WERI-Rb-1 (cell line): ENCODE data around the gene NDRG3.
A peak's percentile ranks its signal among the peaks of the same experiment; 100 is the strongest.
"Not testable (repeated sequence)": the region's sequence is repeated elsewhere in the genome, so short reads cannot be mapped to it uniquely, and the experiment has no call there.

Experiments used
- DNase-seq: peaks from one replicate; pipeline ENCODE4 v3.0.0-alpha.2; 2020
- H3K27ac ChIP-seq: fragments of 250-450 bp; sonication (Bioruptor Pico); 2 replicates; pipeline ENCODE4 v1.5.1; 2020; ENCODE audit warnings: mild to moderate bottlenecking, moderate library complexity
- H3K27me3 ChIP-seq: fragments of 250-450 bp; sonication (Bioruptor Pico); 2 replicates; pipeline ENCODE4 v1.5.1; 2021; ENCODE audit warnings: mild to moderate bottlenecking, low read depth, moderate library complexity; ENCODE audit not compliant: insufficient read depth, severe bottlenecking
- H3K36me3 ChIP-seq: fragments of 250-450 bp; sonication (Bioruptor Pico); 2 replicates; pipeline ENCODE4 v1.5.1; 2020; ENCODE audit warnings: mild to moderate bottlenecking, moderate library complexity
- H3K4me3 ChIP-seq: 2 replicates; pipeline ENCODE4 v1.5.1; 2011; ENCODE audit warnings: low read depth, mild to moderate bottlenecking, control low read depth, low read length
- H3K9me3 ChIP-seq: fragments of 250-450 bp; sonication (Bioruptor Pico); 2 replicates; pipeline ENCODE4 v1.5.1; 2021; ENCODE audit warnings: mild to moderate bottlenecking, moderate library complexity; ENCODE audit not compliant: severe bottlenecking
- TF ChIP-seq, protein P1 (sequence below): IDR thresholded peaks from 2 replicates; pipeline ENCODE4 v1.5.1; 2011; ENCODE audit warnings: low read depth, mild to moderate bottlenecking, control low read depth, inconsistent platforms, low read length

The NDRG3 gene

DNA sequence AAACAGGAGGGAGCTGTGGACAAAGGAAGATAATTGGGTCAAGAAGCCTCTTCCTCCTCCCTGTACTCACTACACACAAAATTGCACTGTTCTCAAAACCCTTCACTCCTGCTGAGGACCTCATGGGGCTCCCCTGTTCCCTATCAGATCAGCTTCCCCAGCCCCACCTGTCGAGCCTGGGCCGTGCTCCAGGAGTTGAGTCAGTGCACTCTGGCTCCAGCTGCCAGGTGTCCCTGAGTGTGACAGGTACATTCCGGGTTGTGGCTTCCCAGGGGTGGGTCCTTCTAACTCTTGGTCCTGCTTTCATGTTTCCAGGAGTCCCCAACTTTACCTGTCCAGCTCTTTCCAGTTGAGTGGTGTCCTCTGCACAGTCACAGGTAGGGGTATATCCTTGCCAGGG, 131.9 kb downstream of the NDRG3 start:
- H3K4me3 ChIP-seq: no peak overlapping the region
- TF ChIP-seq, protein P1, sequence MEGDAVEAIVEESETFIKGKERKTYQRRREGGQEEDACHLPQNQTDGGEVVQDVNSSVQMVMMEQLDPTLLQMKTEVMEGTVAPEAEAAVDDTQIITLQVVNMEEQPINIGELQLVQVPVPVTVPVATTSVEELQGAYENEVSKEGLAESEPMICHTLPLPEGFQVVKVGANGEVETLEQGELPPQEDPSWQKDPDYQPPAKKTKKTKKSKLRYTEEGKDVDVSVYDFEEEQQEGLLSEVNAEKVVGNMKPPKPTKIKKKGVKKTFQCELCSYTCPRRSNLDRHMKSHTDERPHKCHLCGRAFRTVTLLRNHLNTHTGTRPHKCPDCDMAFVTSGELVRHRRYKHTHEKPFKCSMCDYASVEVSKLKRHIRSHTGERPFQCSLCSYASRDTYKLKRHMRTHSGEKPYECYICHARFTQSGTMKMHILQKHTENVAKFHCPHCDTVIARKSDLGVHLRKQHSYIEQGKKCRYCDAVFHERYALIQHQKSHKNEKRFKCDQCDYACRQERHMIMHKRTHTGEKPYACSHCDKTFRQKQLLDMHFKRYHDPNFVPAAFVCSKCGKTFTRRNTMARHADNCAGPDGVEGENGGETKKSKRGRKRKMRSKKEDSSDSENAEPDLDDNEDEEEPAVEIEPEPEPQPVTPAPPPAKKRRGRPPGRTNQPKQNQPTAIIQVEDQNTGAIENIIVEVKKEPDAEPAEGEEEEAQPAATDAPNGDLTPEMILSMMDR: no peak
- H3K9me3 ChIP-seq: no peaks in the 10 kb centered on the region
- DNase-seq: no peak
- H3K36me3 ChIP-seq: peaks cover 55% of the 10 kb centered on the region
- H3K27me3 ChIP-seq: no peaks in the 10 kb centered on the region
- no peak overlapping the region for H3K27ac ChIP-seq

DNA sequence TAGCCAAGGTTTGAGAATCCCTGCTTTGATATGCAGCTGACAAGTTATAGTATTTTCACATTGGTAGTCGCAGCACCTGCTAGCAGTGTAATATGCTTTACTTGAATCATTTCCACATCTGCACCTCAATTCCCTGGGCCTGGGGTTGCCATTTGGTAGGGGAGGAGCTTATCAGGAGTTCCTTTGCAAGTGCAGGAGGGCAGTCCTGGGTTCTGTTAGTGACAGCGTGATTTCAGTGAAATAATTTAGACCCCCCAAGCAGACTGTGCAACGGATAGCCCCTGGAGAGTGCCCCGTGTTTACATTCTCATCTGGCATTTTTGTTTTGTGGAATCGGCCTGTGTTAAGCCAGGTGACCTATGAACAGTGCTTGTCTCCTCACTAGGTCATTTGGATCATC, 134.3 kb downstream of the NDRG3 start:
- Histone ChIP-seq H3K36me3 (peaks cover 70% of the 10 kb centered on the region), H3K4me3 (no peak overlapping the region), H3K9me3 (no peaks in the 10 kb centered on the region), H3K27ac (no peak overlapping the region), H3K27me3 (no peaks in the 10 kb centered on the region)
- no peak for DNase-seq
- TF ChIP-seq, protein P1: no peak

DNA sequence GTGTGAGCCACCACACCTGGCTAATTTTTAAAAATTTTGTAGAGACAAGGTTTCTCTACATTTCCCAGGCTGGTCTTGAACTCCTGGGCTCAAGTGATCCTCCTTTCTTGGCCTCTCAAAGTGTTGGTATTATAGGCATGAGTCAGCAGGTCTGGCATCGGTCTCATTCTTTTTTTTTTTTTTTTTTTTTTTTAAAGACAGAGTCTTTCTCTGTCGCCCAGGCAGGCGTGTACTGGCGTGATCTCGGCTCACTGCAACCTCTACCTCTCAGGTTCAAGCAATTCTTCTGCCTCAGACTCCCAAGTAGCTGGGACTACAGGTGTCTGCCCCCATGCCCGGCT, 137.5 kb downstream of the NDRG3 start:
- not testable (repeated sequence) for H3K27ac ChIP-seq, H3K4me3 ChIP-seq, H3K27me3 ChIP-seq, DNase-seq, H3K9me3 ChIP-seq
- peaks cover 57% of the 10 kb centered on the region for H3K36me3 ChIP-seq

DNA sequence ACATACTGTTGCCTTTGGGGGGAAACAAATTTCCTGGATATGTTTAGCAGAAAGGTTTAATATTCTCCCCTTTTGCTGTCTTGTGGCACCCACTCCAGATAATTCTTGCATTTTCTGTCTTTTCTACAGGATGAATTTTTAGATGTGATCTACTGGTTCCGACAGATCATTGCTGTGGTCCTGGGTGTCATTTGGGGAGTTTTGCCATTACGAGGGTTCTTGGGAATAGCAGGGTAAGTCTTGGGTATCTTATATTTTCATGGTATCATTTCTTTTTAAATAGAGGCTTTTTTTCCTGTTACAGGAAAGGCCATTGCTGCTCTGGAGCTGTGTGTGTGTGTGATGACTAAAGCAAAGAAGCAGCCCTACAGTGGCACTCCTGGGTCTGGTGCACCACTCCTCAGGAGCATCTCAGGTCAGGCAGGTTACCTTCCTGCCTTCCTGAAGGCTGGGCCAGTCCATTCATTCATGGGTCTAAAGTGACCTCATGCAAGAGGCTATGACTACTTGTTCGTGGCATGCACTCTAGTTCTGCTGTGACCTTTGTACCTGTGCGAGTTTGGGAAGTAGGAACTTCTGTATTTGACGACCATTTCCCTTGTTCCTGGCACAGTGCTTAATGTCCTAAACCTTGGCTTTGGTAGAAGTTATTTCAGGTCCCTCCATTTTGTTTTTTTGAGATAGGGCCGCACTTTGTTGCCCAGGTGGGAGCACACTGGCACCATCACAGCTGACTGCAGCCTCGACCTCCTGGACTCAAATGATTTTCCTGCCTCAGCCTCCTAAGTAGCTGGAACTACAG, 138.1 kb downstream of the NDRG3 start:
- H3K36me3 ChIP-seq: peaks cover 51% of the 10 kb centered on the region
- no peaks in the 10 kb centered on the region for H3K9me3 ChIP-seq
- no peak overlapping the region for H3K27ac ChIP-seq
- H3K27me3 ChIP-seq: no peaks in the 10 kb centered on the region
- no peak overlapping the region for H3K4me3 ChIP-seq
- TF ChIP-seq, protein P1: no peak
- DNase-seq: no peak

DNA sequence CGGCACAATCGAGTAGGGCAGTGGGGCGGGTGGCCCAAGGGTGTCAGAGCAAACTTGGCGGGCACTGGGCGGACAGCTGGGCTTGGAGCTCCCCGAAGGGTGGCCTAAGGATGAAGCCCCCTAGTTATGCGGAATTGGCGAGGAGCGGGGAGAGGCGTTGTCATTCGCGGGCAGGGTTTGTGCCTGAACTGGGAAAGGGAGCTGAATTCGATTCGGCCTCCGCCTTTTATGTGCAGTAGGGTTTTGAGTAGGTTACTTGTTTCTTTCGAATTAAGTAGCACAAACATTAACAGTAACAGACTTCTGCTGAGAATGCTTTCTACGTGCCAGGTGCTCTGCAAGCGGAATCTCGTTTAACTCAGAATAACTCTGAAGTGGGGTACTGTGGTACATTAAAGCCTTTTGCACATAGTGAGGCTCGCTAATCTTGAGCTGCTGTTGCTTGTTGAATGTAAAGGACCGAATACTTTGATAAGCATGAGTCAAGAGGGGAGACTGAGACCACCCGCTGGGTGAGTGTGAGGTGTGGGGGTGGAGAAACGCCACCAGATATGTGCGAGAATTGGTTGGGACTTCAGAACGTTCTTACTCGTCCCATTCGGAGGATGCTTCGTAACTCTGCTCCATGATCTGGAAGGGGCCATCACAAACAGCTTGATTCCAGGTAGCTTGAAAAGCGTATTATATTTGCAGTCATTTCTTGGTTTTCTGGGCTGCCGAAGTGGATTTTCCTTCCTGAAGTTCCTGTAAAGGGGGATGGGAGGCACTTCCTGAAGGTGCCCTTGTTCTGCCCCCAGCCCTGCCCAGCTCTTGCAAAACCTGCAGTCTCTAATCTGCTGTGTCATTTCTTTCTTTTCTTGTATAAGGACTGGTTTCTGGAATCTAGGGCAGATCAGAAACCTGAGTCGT, 139.5 kb downstream of the NDRG3 start:
- DNase-seq: no peak
- H3K27ac ChIP-seq: peak overlapping the region; percentile 81

More for the DNA sequence above, 139.5 kb downstream of the NDRG3 start:
- H3K36me3 ChIP-seq: peaks cover 37% of the 10 kb centered on the region
- TF ChIP-seq, protein P1: no peak
- peak overlapping the region; percentile 89 for H3K4me3 ChIP-seq
- no peaks in the 10 kb centered on the region for H3K27me3 ChIP-seq
- no peaks in the 10 kb centered on the region for H3K9me3 ChIP-seq
